GM08714 (cell line): ENCODE measurements around the gene ADAM19.
"Not testable (repeated sequence)": the region's sequence is repeated elsewhere in the genome, so short reads cannot be mapped to it uniquely, and the experiment has no call there.

Experiments used
- H3K4me3 ChIP-seq: fragments of 200-500 bp; sonication (Bioruptor generic); 2 replicates; pipeline ENCODE4 v1.5.1; 2014; ENCODE audit warnings: mild to moderate bottlenecking, low read length, inconsistent platforms
- ZNF274 ChIP-seq: IDR thresholded peaks from 2 replicates; pipeline ENCODE4 v1.6.1; 2012; ENCODE audit warnings: mild to moderate bottlenecking, low read depth, low read length

ADAM19 gene

GRCh38 chr5:157492886-157493285 lies 82.7 kb downstream of the ADAM19 start:
- H3K4me3 ChIP-seq: no peak overlapping the region
- no peak for TF ChIP-seq ZNF274

GRCh38 chr5:157491471-157491995 lies 84.0 kb downstream of the ADAM19 start:
- H3K4me3 ChIP-seq: no peak overlapping the region
- TF ChIP-seq ZNF274: no peak

GRCh38 chr5:157487358-157487757 lies 88.2 kb downstream of the ADAM19 start:
- no peak for TF ChIP-seq ZNF274
- no peak overlapping the region for H3K4me3 ChIP-seq

DNA sequence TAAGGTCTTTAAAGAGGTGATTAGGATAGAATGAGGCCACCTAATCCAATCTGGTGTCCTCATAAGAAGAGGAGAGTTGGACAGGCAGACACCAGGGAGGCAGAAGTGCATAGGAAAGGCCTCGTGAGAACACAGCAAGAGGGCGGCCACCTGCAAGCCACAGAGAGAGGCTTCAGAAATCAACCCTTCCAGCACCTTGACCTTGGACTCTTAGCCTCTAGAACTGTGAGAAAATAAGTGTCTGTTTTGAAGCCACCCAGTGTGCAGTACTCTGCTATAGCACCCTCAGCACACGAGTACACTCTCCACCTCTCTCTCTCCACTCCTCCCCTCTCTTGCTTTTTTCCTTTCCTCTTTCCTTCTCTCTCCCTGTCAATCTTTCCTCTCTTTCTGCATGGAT lies 88.7 kb downstream of the ADAM19 start:
- no peak for TF ChIP-seq ZNF274
- H3K4me3 ChIP-seq: no peak overlapping the region

GRCh38 chr5:157486221-157486681 lies 89.3 kb downstream of the ADAM19 start:
- no peak for TF ChIP-seq ZNF274
- H3K4me3 ChIP-seq: no peak overlapping the region

GRCh38 chr5:157485811-157486210 lies 89.8 kb downstream of the ADAM19 start:
- no peak for TF ChIP-seq ZNF274
- H3K4me3 ChIP-seq: no peak overlapping the region

DNA sequence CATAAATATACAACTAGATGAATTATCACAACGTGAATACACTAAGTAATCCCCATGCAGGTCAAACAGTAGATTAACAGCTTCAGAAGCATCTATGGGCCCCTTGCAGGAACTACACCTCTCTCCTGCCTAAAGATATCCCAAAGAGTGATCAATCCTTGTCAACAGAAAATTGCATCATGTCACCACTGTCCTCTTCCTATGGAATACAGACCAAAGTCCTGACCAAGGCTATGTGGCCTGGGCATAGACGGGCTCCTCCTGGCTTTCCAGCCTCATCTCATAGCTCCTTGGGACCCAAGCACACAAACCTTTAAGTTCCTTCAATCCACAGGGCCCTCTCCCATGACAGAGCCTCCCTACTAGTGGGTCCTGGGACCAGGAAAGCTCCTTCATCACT lies 90.2 kb downstream of the ADAM19 start:
- H3K4me3 ChIP-seq: no peak overlapping the region
- no peak for TF ChIP-seq ZNF274

DNA sequence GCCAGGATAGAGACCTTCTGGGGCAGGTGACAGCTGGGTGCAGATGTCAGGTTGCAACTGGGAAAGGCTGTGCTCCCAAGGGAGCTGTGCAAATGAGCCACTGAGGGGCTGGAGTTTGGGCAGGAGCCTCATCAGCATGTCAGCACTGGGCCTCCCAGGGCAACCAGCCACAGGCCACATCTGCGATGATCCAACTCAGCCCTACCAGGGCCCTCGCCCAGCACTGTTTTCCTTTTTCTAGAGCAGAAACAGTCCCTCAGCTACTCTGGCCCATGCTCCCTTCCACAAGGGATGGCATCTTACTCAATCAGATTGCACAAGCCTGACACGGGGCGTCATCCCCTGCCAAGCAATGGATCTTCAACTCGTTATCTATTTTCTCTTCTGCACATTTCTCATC lies 90.8 kb downstream of the ADAM19 start:
- no peak overlapping the region for H3K4me3 ChIP-seq
- TF ChIP-seq ZNF274: no peak

DNA sequence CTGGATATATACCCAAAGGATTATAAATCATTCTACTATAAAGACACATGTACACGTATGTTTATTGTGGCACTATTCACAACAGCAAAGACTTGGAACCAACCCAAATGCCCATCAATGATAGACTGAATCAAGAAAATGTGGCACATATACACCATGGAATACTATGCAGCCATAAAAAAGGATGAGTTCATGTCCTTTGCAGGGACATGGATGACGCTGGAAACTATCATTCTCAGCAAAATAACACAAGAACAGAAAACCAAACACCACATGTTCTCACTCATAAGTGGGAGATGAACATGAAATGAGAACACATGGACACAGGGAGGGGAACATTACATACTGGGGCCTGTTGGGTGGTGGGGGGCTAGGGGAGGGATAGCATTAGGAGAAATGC lies 92.9 kb downstream of the ADAM19 start:
- H3K4me3 ChIP-seq: not testable (repeated sequence)

GRCh38 chr5:157481666-157482065 lies 93.9 kb downstream of the ADAM19 start:
- H3K4me3 ChIP-seq: no peak overlapping the region
- TF ChIP-seq ZNF274: no peak

GRCh38 chr5:157481265-157481664 lies 94.3 kb downstream of the ADAM19 start:
- no peak for TF ChIP-seq ZNF274
- no peak overlapping the region for H3K4me3 ChIP-seq

DNA sequence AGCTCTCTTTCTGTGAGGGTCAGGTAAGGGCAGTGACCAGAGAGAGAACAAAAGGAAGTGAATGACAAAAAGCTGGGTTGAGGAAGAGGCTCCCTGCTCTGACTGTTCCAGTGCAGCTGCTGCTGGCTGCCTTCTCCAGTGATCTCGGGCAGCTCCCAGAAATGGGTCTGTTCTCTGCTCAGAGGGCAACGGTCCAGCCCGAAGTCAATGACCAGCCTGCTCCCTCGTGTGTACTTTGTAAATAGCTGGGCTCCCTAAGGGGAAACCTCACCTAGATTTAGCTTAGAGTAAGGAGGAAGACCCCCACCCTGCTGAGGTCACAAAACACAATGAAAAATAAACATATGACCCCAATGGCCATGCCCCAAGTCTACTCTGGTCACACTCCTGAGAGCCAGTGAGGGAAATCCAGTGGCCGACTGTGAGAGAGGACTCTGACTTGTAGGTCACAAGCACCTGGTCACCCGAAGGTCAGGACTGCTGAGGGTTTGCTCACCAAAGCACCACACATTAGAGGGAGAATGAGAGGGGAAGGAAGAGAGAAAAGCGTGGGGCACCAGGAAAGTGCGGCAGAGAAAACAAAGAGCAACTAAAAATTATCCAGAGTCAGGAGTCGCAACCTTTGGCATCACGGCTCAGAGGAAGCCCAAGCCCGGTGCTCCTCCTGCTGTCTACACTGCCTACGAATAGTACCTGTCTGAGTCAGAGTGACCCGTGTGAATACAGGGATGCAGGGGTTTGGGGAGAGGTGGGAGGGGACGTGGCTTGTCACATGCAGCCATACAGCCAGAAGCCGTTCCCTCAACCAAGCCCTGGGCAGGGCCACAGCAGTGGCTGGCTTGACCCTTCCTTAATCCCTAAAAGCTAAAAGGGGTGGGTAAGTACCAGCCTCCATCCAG lies 95.7 kb downstream of the ADAM19 start:
- H3K4me3 ChIP-seq: no peak overlapping the region
- no peak for TF ChIP-seq ZNF274

DNA sequence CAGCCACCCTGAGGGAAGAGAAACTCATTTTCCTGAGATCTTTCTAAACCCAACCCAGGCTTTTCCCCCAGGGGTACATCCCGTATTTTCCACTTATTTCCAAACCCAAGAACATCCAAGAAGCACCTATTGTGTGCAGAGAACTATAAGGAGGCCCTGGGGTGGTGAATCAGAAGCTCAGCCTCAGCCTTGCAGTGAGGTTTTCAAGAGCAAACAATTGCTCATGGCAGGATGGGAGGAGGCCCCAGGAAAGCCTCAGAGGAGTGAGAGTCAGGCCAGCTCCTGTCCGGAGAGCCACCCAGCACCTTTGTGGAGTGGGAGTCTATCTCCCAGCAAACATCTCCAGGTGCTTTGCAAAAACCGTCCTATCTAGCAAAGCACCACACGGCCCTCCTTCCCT lies 96.4 kb downstream of the ADAM19 start:
- no peak overlapping the region for H3K4me3 ChIP-seq
- TF ChIP-seq ZNF274: no peak

DNA sequence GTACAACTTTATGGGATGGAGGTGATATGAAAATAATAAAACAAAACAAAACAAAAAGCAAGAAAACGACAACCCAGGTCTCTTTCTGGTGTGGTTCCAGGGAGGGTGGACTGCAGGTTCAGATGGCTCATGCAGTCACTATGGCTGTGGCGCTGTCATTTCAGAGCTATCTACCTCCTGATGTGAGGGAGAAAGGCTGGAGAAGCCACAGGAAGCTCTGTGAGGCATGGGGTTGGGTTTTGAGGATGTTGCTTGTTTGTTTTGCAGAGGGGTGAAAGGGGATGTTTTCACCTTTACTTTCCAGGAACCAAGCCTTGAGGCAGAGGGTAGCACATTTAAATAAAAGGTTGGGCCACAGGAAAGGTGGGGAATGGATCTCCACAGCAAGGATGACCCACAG lies 96.8 kb downstream of the ADAM19 start:
- H3K4me3 ChIP-seq: no peak overlapping the region
- TF ChIP-seq ZNF274: no peak

GRCh38 chr5:157477814-157478494 lies 97.6 kb downstream of the ADAM19 start:
- no peak for TF ChIP-seq ZNF274
- H3K4me3 ChIP-seq: no peak overlapping the region
